Measurements from ENCODE around the gene SPANXA2.
"Not testable (repeated sequence)": the region's sequence is repeated elsewhere in the genome, so short reads cannot be mapped to it uniquely, and the experiment has no call there.

DNA sequence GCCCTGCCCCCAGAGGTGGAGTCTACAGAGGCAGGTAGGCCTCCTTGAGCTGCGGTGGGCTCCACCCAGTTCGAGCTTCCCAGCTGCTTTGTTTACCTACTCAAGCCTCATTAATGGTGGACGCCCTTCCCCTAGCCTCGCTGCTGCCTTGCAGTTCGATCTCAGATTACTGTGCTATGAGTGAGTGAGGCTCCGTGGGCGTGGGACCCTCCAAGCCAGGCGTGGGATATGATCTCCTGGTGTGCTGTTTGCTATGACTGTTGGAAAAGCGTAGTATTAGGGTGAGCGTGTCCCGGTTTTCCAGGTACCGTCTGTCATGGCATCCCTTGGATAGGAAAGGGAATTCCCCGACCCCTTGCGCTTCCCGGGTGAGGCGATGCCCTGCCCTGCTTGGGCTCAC is 47.0 kb upstream of the SPANXA2 start:
- not testable (repeated sequence) for TF ChIP-seq POLR2A (IDR thresholded peaks at IDR 0.05; ENCODE audit: low read length); GATA1 (IDR thresholded peaks at IDR 0.05; ENCODE audit: low read depth, low read length)
